Activated gamma-delta T cell treated with Interleukin-2 at 50 U/mL for 16 hours (primary cell): ENCODE data around the gene ZSWIM1.
"Not testable (repeated sequence)": the region's sequence is repeated elsewhere in the genome, so short reads cannot be mapped to it uniquely, and the experiment has no call there.

ENCODE experiments used
- DNase-seq: peaks from one replicate; pipeline ENCODE4 v3.0.0-alpha.2; 2020

Gene ZSWIM1

DNA sequence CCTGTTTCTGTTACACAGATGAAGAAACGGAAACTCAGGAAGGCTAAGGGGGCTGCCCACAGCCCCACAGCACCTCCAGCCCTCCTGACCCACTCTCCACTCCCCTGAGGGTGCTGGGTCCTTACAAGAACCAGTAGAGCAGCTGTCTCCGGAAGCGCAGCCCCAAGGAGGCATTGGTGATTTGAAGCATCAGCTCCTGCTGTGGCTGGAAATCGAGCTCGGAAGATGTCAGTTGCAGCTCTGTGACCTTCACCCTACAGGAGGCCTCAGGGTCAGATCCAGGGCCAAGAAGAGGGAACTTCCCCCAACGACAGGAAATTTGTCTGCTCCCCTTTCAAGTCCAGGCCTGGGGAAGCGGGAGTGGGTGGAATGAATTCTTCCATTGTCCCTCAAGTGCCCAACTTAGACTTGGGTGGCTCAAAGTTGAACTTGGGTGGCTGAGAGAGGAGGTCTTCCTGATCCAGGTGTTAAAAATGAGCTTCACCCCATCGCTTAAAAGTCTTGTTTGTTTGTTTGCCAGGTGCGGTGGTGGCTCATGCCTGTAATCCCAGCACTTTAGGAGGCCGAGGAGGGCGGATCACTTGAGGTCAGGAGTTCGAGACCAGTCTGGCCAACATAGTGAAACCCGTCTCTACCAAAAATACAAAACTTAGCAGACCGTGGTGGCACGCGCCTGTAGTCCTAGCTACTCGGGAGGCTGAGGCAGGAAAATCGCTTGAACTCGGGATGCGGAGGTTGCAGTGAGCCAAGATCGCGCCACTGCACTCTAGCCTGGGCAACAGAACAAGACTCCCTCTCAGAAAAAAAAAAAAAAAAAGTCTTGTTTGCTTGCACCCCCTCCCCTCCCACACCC, 29.0 kb downstream of the ZSWIM1 start:
- no peak for DNase-seq

DNA sequence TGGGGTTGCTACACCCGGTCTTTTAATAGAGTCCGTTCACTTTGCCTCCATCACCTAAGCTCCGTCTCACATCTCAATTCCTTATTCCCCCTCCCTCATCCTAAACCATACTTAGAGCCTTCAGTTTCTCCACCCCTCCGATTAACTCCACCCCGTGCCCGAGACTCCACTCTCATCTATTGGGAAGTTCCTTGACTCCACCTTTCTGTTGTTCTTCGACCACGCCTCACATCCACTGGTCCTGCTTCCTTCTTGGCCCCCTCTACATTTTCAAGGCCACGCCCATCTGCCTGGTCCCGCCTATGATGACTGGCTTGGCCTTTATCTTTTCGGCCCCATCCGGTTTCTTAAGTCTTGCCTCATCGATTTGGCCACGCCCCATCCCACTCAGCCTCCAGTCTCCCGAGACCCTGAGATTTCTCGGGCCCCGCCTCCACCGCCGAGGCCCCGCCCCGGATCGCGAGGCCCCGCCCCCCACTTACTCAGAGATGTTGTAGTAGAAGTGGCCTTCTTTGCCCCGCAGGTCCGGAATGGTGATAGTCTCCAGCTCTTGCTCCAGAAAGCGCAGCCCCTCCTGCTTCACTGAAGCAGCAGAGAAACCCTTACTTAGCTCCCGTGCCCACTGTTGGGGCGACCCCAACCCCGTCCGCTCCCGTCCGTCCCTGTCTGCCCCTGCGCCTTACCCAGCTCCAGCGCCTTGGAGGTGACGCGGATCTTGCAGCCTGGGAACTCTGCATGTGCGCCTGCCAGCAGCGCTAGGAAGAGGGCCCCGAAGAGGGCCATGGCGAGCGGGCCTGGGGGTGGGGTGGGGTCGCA, 29.9 kb downstream of the ZSWIM1 start:
- peak; percentile 88 for DNase-seq

GRCh38 chr20:45911486-45912343, 30.7 kb downstream of the ZSWIM1 start, which contains the start of gene PLTP:
Gene PLTP (minus strand): TSS chr20:45912155. CDS start chr20:45911452, 703 bp downstream.
- peak; percentile 31 for DNase-seq

DNA sequence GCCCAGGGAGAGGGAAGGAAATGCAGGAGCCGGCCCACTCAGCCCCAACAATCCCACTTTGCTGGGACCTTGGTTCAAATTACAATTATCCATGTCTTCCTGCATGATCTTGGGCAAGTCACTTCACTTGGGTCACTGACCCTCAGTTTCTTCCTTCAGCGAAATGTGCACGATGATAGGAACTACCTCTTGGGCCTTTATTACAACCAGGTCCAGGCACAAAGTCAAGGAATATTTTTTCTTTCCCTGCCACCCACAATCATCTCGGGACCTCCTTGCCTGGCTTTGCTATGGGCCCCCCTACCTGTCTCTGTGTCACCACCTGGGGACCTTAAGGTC, 31.3 kb downstream of the ZSWIM1 start:
- no peak for DNase-seq

DNA sequence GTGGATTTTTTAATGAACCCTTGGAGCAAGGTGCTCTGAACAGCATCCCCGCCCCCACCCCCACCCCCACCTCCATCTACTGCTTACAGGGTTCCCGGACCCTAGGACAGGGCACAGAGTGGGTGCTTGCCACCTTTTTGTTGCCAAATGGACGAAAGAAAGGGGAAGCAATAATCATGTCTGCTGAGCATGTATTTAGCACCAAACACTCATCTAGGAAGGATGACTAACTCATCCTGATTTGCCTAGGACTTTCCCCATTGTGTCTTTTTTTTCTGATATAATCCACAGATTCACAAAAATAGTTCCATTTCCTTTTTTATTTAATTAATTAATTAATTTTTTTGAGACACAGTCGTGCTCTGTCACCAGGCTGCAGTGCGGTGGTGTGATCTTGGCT, 32.1 kb downstream of the ZSWIM1 start:
- DNase-seq, result no peak

DNA sequence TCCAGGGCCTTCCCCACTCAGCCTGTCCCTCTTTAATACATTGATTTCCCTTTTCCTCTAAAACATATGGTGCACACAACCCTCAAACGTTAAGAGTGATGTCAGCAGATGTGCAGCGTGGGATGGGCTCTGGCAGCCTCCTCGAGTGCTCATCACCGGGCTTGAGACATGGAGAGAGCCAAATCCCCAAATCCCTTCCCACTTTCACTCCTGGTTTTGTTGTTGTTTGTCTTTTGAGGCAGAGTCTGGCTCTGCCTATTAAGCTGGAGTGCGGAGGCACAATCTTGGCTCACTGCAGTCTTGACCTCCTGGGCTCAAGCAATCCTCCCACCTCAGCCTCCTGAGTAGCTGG, 36.7 kb downstream of the ZSWIM1 start:
- no peak for DNase-seq

DNA sequence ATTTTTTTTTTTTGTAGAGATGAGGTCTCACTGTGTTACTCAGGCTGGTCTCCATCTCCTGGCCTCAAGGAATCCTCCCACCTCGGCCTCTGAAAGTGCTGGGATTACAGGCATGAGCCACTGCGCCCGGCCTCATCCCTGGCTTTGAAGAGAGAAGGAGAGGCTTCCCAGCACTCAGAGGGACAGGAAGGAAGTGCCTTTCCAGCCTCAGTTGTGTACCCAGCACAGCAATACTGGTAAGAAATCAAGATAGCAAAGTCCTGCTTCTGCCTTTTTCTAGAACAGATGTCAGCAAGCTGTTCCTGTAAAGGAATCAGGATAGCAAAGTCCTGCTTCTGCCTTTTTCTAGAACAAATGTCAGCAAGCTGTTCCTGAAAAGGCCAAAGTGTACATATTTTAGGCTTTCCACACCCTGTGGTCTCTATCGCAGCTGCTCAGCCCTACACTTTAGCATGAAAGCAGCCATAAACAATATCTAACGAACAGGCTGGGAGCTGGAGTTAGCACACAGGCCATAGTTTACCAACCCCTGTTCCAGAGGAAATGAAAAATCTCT, 37.2 kb downstream of the ZSWIM1 start:
- no peak for DNase-seq

GRCh38 chr20:45918779-45919537, 37.9 kb downstream of the ZSWIM1 start:
- no peak for DNase-seq

DNA sequence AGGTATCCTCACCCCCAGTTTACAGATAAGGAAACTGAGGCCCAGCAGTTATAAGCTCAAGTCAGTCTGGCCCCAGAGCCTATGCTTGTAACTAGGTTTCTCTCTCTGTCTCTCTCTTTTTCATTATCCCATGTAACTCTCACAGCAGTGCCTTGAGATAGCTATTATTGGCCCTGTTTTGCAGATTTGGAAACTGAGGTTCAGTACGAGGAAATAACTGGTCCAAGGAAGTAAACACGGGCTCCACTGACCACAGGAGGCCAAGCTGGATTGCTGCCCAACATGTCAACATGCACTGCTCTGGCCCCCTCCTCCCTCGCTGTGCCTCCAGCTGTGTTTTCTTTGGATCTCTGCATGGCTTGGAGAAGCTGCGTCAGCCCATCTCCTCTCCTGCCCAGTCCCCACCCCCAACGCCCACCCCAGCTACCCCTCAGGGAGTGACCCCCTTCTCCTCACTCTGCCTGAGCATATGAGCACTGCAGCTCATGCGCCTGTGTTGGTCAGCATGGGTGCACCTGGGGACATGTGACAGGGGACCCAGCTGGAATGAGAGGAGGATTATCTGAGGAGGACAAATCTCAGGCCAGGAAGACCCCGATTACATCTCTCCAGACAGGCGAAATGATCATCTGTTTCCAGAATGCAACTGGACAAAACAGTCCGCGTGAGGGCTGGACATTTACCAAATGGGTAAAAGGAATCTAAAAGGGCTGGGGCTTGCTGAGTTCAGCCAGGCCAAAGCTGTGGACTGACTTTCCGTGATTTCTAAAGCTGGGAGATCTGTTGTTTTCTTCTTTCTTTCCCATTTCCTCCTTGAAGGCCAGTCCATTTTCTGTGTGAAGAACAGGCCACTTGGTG, 38.7 kb downstream of the ZSWIM1 start:
- DNase-seq, result no peak

DNA sequence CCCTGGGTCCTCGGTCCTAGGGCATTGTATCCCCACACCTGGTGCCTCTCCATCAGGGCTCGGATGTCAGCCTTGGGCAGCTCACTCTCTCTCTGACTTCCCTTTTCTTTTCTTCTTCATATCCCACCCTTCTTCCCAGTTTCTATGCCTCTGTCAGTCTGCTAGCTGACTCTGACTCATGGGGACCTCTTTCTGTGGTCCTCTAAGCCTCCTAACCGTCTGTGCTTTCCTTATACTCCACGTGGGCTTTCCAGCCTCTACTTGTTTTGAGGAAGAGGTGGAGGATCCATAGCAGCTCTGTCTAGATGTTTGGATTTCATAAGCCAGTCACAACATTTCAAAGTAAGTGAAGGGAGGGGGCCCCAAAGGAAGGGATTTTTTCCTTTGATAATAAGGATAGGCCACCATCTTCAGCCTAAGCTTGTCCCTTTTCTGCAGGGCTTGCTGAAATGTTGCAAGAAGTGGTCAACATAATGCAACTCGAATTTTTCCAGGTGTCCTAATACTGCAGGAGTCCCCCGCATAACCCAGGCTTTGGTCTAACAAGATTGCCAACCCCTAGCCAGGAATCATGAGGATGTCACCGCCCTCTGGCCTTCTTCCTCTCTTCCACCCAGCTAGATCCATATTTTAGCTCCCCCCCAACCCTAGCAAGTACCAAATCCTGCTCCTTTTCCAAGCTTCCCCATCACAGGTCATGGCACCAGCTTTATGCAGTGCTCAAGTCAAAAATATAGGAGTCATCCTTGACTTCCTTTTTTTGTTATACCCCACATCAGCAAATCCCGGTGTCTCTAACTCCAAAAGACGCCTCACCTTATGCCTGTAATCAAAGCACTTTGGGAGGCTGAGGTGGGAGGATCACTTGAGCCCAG, 39.7 kb downstream of the ZSWIM1 start:
- no peak for DNase-seq

DNA sequence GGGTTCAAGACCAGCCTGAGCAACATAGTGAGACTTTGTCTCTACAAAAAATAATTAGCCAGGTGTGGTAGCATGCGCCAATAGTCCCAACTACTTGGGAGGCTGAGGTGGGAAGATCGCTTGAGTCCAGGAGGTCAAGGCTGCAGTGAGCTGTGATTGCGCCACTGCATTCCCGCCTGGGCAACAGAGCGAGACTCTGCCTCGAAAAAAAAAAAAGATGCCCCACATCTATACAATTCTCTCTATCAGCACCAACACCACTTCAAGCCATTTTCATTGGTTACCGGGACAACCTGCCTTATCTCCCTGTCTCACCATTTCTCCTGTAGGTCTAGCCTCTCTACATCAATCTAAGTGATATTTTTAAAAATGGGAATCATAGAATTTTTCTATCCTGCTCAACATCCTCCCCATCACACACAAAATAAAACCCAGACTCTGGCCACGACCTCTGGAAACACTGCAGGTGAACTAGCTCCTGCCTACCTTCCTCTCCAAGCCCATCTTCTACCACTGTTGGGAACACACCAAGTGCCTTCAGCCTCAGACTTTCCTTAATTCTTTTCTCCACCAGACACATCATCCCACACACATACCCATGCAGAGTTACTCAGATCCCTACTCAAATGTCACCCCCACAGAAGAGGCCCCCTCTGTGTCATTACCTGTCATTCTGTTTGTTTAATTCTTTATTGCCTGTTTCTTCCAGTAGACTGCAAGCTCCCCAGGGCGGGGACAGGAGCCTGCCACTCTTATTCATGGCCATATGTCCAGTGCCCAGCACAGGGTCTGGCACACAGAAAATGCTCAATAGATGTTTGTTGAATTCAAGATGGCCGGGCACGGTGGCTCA, 40.5 kb downstream of the ZSWIM1 start:
- no peak for DNase-seq

GRCh38 chr20:45924391-45925261, 43.6 kb downstream of the ZSWIM1 start:
- no peak for DNase-seq

DNA sequence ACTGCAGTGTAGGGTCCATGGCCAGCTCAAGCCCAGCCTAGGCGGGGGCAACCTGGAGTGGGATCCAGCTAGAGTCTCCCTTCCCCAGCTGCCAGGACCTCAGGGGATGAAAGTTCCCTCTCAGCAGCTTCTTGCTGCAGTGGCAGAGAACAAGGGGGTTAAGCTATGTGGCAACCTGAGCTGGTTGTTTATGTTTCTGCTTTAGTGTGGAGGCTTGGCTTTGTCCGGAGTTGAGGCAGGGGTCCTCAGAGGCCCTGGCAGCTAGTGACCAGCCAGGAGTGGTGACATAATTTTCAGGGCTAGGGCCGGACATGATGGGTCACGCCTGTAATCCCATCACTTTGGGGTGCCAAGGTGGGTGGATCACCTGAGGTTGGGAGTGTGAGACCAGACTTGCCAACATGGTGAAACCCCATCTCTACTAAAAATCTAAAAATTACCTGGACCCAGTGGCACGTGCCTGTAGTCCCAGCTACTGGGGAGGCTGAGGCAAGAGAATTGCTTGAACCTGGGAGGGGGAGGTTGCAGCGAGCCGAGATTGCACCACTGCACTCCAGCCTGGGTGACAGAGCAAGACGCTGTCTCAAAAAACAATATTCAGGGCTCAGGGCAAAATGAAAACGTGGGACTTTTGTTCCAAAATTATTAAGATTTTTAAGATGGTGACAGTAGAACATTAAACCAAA, 44.9 kb downstream of the ZSWIM1 start:
- no peak for DNase-seq

DNA sequence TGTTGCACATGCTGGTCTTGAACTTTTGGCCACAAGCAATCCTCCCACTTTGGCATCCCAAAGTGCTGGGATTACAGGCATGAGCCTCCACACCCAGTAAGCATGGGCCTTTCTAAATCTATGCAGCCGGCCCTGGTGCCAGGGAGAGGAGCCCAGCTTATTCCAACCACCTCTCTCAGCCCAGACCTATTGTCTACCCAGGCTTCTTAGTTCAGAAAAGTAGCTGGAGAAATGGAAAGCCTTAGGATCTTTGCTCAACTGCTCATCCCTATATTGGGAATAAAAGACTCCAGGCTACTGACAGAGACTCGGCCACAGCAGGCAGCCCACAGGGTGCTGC, 45.7 kb downstream of the ZSWIM1 start:
- DNase-seq, result no peak

DNA sequence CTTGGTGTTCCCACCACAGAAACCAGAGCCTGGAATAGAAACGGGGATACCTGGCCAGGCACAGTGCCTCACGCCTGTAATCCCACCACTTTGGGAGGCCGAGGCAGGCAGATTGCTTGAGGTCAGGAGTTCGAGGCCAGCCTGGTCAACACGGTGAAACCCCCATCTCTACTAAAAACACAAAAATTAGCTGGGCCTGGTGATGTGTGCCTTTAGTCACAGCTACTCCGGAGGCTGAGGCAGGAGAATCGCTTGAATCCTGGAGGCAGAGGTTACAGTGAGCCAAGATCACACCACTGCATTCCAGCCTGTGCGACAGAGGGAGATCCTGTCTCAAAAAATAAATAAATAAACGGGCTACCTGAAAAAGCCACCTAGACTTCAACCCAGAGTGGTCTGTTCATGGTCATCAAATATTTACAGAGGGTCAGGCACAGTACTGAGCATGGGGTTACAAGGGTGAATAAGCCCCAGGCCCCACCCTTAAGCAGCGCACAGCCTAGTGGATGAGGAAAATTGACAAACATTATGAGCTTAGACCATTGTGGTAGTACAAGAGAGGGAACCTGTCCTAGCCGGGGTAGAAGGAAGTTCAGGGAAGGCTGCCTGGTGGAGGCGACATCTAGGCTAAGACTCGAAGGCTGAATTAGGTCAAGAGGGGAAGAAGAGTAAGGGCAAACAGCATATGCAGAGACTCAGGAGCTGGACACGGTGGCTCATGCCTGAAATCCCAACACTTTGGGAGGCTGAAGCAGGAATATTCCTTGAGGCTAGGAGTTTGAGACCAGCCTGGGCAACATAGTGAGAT, 46.2 kb downstream of the ZSWIM1 start:
- no peak for DNase-seq

- DNase-seq, result not testable (repeated sequence)
These were observed 50.7 kb downstream of the ZSWIM1 start for GRCh38 chr20:45931680-45932079.
